Measurements from ENCODE around the gene PLN.
A peak's percentile ranks its signal among the peaks of the same experiment; 100 is the strongest.

The PLN gene

GRCh38 chr6:118548136-118548535 is at the start of gene PLN:
Gene PLN (plus strand): TSS chr6:118548296. CDS start chr6:118558922, 10,626 bp downstream.
- DNase-seq (ENCODE audit: low spot score), result no peak

DNA sequence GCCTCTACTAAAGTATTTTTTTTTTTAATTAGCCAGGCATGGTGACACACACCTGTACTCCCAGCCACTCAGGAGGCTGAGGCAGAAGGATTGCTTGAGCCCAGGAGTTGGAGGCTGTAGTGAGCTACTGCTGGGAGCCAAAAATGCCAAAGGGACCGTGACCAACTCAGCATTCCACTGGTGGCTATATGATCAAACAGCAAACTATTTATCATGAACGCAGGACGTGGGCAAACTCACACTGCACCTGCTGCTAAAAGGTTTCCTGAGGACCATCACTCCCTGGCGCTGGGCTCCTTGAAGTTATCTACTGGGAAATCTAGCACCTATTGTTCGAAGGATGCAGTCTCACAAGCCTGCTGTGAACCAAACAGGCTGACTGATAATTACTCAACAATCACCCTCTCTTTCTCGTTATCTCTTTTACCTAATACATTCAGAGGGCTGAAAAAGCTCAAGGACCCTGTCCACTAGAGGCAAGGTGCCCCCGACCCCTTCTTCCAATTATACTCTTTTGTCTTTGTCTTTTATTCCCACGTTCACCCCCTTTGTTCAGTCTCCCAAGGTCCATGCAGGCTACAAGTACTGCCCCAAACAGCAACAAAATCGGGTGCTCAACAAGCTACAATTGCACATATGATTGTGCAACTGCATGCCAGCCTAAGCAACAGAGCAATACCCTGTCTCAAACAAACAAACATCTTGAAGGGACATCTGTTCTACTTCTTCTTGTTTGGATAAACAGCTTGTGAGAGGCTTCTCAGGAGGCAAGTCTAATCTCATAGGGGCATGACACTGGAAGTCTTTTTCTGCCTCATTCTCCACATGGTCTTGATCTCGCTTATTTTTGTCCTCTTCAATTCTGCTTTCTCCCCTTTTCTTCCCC is 47.7 kb upstream of the PLN start:
- DNase-seq (ENCODE audit: low spot score), result no peak

- no peak for DNase-seq (ENCODE audit: low spot score)
Measured at GRCh38 chr6:118501099-118501498, 47.0 kb upstream of the PLN start.

- no peak for DNase-seq (ENCODE audit: low spot score)
Measured at GRCh38 chr6:118501765-118502164, 46.3 kb upstream of the PLN start.

GRCh38 chr6:118502169-118502568 is 45.9 kb upstream of the PLN start:
- DNase-seq (ENCODE audit: low spot score), result no peak

- no peak for DNase-seq (ENCODE audit: low spot score)
Measured at GRCh38 chr6:118504611-118505010, 43.5 kb upstream of the PLN start.

- DNase-seq (ENCODE audit: low spot score), result no peak
Measured at GRCh38 chr6:118505656-118506055, 42.4 kb upstream of the PLN start.

DNA sequence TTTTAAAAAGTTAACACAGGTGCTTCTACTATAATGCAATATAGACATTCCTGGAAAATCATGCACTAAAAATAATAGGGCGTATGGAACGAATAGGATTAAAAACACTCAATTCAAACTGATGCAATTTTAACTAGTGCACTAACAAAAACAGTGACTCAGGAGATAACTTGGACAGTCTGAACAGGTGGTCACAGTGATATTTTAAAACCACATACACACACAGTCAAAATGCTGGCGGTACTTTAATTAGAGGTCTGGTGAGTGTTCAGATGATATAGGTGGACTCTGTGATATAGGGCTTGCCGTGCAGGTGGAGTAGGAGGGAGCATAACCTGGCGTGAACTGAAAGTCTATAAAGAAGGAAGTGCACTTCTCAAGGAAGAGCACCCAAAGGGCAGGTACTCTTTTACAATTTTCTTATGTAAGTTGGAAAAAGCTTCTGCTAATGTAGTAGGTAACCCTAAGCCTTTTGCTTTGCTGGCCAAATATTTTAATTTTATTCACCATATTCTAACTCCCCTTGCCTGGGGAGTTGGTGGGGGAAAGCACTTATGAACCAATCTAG is 41.9 kb upstream of the PLN start:
- no peak for DNase-seq (ENCODE audit: low spot score)

DNA sequence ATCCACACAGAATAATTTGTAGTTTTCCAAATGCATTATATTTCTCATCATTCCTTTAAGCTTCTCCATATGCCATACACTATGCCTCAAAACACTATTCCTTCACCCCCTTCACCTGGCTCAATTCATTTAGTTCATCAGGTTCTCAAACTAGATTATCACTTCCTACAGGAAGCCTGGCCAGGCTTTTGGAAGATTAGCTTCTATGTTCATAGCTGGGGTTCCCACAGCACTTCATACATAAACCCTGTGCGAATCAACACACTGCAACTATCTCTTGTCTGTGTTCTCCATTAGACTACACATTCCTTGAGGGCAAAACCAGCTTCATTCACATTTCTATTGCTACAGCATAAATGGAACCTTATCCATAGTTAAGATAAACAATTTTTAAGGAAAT is 40.5 kb upstream of the PLN start:
- no peak for DNase-seq (ENCODE audit: low spot score)

DNA sequence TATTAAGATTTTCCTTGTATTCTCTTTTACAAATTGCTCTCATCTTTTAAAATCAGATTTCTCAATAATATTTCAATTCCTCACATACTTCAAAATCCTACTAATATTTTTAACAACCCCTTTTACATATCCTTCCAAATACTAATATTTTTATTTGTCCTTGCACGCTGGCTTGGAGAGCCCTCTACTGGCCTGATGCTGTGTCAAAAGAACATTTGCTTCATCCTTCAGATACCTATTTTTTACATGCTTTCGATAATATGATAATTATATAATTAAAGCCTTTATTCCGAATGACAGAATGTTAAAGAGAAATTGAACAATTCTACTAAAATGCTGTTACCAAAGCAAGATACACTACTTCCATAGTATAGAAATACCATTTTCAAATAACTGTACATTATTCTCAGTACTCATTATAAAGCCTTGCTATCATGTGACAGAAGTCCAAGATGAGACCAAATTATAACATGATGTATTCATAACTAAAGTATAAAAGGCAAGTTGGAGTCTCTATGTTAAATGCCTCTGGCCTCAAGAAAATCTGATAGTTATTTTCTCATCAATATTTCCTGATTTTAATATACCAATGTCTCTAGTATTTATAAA is 39.0 kb upstream of the PLN start:
- no peak for DNase-seq (ENCODE audit: low spot score)

GRCh38 chr6:118511930-118512715 is 36.0 kb upstream of the PLN start:
- DNase-seq (ENCODE audit: low spot score), result no peak

GRCh38 chr6:118514689-118515088 is 33.4 kb upstream of the PLN start:
- no peak for DNase-seq (ENCODE audit: low spot score)

DNA sequence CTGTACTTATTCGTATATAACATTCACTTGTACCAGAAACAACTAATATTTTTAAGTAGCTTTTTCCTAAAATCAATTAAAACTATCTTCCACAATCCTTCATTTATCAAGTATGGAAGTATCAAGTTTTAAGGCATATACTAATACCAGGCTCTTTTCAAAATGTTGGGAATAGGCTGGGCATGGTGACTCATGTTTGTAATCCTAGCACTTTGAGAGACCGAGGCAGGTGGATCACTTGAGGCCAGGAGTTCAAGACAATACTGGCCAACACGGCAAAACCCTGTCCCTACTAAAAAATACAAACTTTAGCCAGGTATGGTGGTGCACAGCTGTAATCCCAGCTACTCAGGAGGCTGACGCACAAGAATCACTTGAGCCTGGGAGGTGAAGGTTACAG is 25.7 kb upstream of the PLN start:
- no peak for DNase-seq (ENCODE audit: low spot score)

DNA sequence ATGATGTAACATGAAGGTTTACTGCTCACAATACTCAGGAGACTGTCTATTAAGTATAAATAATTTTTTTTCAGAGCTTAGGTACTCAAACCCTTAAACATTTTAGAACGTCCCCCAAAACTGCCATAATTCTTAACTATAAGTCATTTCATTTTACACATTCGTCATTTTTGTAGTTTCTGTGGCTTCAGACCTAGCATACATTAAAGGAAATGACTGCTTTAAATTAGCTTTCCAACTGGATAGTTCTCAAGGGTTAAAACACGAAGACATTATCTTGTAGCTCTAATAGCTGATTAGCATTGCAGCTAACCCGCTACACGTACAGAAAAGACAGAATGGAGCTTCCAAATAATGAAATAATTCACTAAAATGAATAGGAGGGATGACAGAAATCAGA is 24.9 kb upstream of the PLN start:
- peak; percentile 34 for DNase-seq (ENCODE audit: low spot score)

DNA sequence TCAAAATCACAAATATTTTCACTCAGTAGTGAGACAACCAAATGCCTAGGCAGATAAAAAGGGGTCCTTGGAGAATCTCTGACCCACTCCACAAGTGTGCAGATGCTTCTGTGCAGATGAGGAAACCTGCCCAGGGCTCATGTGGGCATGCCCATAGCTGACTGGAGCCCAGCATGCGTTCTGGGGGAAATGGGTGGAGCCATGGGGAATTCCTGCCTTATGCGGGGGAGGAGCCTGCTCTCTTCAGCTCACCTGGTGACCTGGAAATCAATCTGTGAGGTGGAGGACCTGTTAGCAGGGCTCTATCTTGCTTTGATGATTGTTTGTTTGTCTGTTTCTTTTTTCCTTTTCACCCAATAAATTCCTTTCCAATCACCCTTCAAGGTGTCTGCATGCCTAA is 23.4 kb upstream of the PLN start:
- no peak for DNase-seq (ENCODE audit: low spot score)

DNA sequence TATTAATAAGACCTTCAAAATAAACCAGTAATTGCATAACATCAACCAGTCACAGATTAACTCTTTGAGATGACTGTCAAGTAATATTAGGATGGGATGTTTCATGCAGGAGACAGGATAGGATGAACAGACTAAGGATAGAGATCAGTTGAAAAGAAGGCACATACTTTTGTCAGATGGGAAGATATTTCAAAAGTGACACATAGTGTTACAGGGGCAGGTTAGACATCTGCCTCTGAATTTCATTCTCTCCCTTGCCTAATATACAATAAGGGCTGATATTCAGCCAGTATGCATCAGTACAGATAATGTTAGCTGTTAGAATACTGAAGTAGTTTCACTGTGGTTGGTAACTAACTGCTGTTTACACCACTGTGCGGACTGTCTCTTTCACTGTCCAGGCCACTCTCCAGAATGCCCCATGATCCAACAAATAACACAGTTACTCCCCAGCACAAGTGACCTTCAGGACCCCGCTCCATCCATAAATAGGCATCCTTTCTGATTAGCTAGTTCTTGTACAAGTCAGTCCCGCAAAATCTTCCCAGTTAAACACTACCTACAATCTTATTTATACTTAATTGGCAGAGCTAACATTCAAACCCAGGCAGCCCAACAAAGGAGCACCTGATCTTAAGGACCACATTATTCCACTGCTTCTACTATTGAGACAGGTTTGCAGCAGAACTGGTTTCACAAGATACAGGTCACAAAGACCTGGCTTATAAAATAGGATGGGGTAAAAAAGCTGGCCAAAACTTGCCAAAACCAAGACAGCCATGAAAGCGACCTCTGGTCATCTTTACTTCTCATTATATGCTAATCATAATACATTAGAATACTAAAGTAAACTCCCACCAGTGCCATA is 21.9 kb upstream of the PLN start:
- no peak for DNase-seq (ENCODE audit: low spot score)

- no peak for DNase-seq (ENCODE audit: low spot score)
Measured at GRCh38 chr6:118528129-118528528, 20.0 kb upstream of the PLN start.

- DNase-seq (ENCODE audit: low spot score), result no peak
Measured at GRCh38 chr6:118529756-118530155, 18.3 kb upstream of the PLN start.

- DNase-seq (ENCODE audit: low spot score), result no peak
Measured at GRCh38 chr6:118530942-118531341, 17.2 kb upstream of the PLN start.

DNA sequence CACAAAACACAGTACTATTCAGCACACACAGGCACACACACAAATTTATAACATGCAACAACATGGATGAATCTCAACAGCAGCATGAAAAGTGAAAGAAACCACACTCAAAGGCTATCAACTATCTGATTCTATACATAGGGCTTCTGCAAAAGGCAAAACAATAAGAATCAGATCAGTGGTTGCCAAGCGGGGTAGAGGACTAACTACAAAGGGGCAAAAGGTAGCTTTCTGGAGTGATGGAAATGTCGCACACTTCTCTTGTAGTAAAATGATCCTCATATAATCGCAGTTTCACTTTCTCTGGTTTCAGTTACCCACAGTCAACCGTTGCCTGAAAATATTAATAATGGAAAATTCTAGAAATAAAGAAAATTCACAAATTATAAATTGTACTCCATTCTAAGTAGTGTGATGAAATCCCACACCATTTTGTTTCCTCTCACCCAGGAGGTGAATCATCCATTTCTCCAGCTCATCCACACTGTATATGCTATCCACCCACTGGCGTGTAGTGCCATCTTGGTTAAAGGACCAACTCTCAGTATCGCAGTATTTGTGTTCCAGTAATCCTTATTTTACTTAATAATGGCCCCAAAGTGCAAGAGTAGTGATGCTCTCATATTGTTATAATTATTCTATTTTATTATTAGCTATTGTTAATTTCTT is 12.8 kb upstream of the PLN start:
- no peak for DNase-seq (ENCODE audit: low spot score)

DNA sequence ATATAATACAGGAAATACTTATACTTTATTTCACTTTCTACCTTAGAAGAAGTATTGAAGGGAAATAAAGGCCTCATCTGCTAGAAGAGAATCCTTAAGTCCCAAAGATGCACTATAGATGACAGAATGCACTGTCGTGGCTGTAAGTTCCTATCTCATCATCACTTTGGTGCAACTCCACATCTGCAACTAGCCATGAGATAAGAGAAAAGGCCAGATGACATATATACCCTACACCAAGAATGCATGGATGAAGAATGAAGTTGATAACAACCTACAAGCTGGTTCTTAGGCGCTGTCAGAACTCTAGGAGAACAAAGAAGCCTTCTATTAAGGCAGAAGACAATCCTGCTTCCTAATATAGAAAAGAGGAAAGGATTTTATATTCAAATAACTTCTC is 11.6 kb upstream of the PLN start:
- DNase-seq (ENCODE audit: low spot score), result no peak

All from activated CD4-positive, alpha-beta T cell treated with anti-CD3 and anti-CD28 coated beads, Interleukin-2, Interleukin-4, amounts not matched to agents 100 ng/mL and 50 ng/mL, durations not matched to agents 16 hours and 8 hours (primary cell).